Muscle layer of duodenum (tissue), 2 donors: Measurements from ENCODE around the gene MCF2L2.
"Not testable (repeated sequence)": the region's sequence is repeated elsewhere in the genome, so short reads cannot be mapped to it uniquely, and the experiment has no call there.

Source experiments
- H3K27ac ChIP-seq: one replicate; pipeline ENCODE4 v1.7.0; 2013; ENCODE audit warnings: mild to moderate bottlenecking, low read length
- H3K27me3 ChIP-seq: one replicate; pipeline ENCODE4 v1.7.0; 2013; ENCODE audit warnings: low read depth, mild to moderate bottlenecking, control low read depth, low read length
- H3K36me3 ChIP-seq, 2 donors: one replicate each; pipeline ENCODE4 v1.7.0; 2013; ENCODE audit warnings: low read length in 2 of 2, control low read depth in 1 of 2, mild to moderate bottlenecking in 1 of 2; ENCODE audit not compliant: insufficient read depth in 2 of 2, control insufficient read depth in 1 of 2
- H3K4me1 ChIP-seq, 2 donors: one replicate each; pipeline ENCODE4 v1.7.0; 2013; ENCODE audit warnings: low read length in 2 of 2, mild to moderate bottlenecking in 2 of 2, control low read depth in 1 of 2, moderate library complexity in 1 of 2; ENCODE audit not compliant: insufficient read depth in 2 of 2, control insufficient read depth in 1 of 2
- H3K4me3 ChIP-seq, 2 donors: one replicate each; pipeline ENCODE4 v1.7.0; 2013; ENCODE audit warnings: low read length in 2 of 2, low read depth in 1 of 2, mild to moderate bottlenecking in 1 of 2
- H3K9me3 ChIP-seq, 2 donors: one replicate each; pipeline ENCODE4 v1.7.0; 2013; ENCODE audit warnings: low read length in 2 of 2, control low read depth in 1 of 2, mild to moderate bottlenecking in 1 of 2; ENCODE audit not compliant: control insufficient read depth in 1 of 2
- donor health status: healthy.

Gene MCF2L2

DNA sequence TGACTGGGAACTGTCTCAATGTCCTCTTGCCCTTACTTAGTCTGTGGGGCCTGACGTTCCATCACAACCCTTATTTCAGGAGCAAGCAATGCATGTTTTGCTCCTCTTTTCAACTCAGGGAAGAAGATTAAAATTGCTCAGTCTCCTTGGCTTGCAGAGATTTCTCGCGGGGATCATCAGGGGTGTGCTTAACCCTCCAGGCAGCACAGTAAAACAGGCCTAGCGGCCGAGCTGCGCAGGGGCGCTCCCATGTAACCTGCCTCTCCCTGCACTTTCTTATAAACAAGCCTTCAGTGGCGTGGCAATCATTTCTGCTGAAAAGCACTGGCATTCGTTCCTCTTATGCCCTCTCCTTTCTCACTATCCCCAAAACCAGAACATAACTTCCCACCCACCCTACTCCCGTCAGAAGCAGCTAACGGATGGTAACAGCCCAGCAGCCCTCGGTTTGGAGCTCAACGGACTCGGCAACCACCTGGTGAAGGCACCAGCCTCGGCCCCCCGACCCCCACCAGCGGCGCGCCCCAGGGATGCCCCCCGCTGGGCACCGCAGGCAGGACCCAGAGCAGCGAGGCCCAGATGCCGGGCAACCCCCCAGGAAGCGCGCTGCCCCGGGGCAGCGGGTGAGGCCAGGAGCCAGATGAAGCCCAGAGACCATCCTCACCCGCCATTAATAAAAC, 1.1 kb downstream of the MCF2L2 start:
- peak overlapping the region; percentile 59 to 85 for H3K4me3 ChIP-seq
- no peaks in the 10 kb centered on the region for H3K36me3 ChIP-seq
- H3K4me1 ChIP-seq = peaks cover 3 to 20% of the 10 kb centered on the region in 2 donors
- H3K9me3 ChIP-seq = no peaks in the 10 kb centered on the region
- peaks cover 21% of the 10 kb centered on the region for H3K27me3 ChIP-seq
- no peak overlapping the region for H3K27ac ChIP-seq

DNA sequence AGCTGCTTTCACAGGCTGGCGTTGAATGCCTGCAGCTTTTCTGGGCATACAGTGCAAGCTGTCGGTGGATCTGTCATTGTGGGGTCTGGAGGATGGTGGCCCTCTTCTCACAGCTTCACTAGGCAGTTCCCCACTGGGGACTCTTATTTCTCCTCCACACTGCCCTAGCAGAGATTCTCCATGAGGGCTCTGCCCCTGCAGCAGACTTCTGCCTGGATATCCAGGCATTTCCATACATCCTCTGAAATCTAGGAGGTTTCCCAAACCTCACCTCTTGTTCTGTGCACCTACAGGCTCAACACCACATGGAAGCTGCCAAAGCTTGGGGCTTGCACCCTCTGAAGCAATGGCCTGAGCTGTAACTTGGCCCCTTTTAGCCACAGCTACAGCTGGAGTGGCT, 9.6 kb downstream of the MCF2L2 start:
- not testable (repeated sequence) for H3K27me3 ChIP-seq, H3K36me3 ChIP-seq, H3K4me1 ChIP-seq, H3K4me3 ChIP-seq, H3K27ac ChIP-seq
- H3K9me3 ChIP-seq = peaks cover 0 to 13% of the 10 kb centered on the region in 2 donors

DNA sequence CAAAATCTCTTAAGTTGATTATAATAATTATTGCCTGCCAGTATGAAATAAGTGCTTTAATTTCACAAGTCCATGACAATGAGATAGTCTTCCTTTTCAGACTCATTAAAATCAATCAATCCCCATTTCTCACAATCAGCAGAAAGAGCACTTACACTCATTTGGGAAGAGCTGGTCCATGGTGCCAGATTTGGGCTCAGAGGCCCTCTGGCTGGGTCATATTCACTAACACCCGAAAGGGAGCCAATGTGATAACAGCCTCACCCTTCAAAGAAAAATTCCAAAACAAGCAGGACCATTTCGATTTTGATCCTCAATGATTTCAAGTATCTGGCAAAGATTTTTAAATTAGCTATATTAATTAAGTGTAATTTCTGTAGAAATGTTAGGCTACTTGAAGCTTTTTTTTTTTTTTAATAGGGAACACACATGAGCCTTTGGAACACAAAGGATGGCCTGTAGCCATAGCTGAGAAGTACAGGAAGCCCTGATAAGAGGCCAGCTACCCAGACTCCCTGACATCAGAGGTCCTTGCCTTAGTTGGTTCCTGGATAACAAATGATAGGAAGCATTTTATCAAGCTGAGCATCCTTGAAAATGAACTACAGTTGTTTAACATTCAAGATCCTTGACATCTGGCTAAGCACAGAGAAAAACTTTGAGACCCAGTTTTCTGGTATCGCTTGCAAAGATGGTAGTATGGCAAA, 17.1 kb downstream of the MCF2L2 start:
- no peaks in the 10 kb centered on the region for H3K4me1 ChIP-seq
- H3K4me3 ChIP-seq = no peak overlapping the region
- H3K36me3 ChIP-seq = no peaks in the 10 kb centered on the region
- H3K27me3 ChIP-seq = no peaks in the 10 kb centered on the region
- no peak overlapping the region for H3K27ac ChIP-seq
- no peaks in the 10 kb centered on the region for H3K9me3 ChIP-seq

DNA sequence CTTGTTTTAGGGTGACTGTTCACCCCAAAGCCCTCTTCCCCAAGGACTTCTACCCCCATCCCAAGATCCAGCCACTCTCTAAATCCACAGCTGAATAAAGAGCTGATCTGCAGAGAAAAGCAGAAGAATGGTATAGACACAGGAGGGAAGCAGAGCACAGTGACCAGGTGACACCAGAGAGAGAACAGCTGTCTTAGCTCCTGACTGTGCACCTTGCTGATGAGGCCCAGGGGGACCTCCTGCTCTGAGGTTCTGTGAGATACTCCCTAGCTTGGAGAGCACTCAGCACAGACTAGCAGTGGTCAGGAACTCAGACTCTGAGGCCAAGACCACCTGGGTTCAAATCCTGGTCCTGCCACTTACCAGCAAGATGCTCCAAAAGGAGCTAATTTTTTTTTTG, 17.7 kb downstream of the MCF2L2 start:
- H3K4me1 ChIP-seq = no peaks in the 10 kb centered on the region
- no peaks in the 10 kb centered on the region for H3K27me3 ChIP-seq
- H3K36me3 ChIP-seq = no peaks in the 10 kb centered on the region
- H3K9me3 ChIP-seq = no peaks in the 10 kb centered on the region
- no peak overlapping the region for H3K4me3 ChIP-seq
- no peak overlapping the region for H3K27ac ChIP-seq

DNA sequence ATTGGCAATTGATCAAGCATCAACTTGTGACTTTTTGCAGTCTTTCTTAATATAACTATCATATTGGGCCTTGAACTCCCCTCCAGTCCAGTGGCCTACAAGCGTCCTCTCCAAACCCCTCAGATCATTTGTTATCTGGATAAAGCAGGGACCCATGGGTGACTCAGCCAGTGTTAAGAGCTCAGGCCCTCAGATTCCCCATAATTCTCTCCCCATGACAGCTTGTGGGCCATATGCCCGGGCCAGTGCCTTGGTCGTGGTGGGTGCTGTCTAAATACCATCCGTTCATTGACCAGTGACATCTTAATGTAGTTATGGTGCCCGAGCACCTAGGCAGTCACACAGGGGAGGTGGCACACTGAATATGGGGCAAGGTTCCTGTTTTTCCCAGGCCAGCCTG, 18.1 kb downstream of the MCF2L2 start:
- H3K27ac ChIP-seq = no peak overlapping the region
- no peaks in the 10 kb centered on the region for H3K36me3 ChIP-seq
- H3K27me3 ChIP-seq = no peaks in the 10 kb centered on the region
- no peak overlapping the region for H3K4me3 ChIP-seq
- no peaks in the 10 kb centered on the region for H3K4me1 ChIP-seq
- H3K9me3 ChIP-seq = no peaks in the 10 kb centered on the region

DNA sequence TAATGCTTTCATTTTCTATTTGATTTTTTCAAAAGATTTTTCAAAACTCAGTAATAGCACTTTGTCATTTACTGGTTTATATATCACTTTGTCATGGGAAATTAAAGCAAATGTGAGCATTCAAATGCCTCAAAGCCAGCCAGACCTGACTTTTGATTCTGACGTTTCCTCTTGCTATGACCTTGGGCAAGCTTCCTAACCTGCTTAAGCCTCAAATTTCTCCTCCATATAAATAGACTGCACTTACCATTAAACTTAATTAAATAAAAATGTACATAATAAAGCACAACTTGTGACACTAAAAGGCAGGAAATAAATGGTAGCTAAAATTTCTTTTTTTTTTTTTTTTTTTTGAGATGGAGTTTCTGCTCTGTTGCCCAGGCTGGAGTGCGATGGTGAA, 19.2 kb downstream of the MCF2L2 start:
- Histone ChIP-seq H3K36me3 (no peaks in the 10 kb centered on the region), H3K27ac (no peak overlapping the region), H3K9me3 (no peaks in the 10 kb centered on the region), H3K4me1 (no peaks in the 10 kb centered on the region), H3K4me3 (no peak overlapping the region), H3K27me3 (no peaks in the 10 kb centered on the region)

DNA sequence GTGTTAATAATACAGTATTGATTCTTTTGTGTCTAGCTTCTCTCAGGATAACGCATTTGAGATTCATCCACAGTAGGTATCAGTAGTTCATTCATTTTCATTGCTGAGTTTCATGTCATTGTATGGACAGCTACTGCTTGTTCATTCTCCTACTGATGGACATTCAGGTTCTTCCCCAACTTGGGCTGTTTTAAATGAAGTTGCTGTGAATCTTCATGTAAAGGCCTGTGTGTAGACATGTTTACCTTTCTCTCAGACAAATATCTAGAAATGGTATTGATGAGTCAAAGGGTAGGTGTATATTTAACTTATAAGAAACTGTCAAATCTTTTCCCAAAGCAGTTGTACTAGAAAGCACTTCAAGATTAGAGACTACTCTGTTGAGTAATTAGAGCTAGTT, 26.7 kb downstream of the MCF2L2 start:
- Histone ChIP-seq H3K9me3 (no peaks in the 10 kb centered on the region), H3K27me3 (no peaks in the 10 kb centered on the region), H3K4me3 (no peak overlapping the region), H3K27ac (no peak overlapping the region), H3K4me1 (no peaks in the 10 kb centered on the region), H3K36me3 (no peaks in the 10 kb centered on the region)

DNA sequence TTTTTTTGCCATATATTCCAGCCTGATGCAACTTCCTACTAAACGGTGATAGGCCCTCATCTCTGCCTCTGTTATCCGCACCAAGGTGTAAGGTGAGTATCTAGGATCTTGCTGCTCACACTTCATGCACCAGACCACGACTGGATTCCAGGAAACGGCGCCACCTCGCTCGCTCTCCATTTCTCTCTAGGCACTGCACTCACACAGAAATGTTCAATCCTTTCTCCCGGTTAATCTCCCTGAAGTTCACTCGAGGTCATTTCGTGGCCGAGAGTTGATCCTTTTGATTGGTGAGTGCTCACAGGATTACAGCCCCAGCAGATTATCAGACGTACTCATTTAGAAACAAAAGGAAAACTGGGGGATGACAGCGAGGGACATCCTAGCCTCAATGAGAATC, 28.1 kb downstream of the MCF2L2 start:
- H3K9me3 ChIP-seq = no peaks in the 10 kb centered on the region
- H3K27ac ChIP-seq = no peak overlapping the region
- H3K36me3 ChIP-seq = no peaks in the 10 kb centered on the region
- no peak overlapping the region for H3K4me3 ChIP-seq
- H3K27me3 ChIP-seq = no peaks in the 10 kb centered on the region
- no peaks in the 10 kb centered on the region for H3K4me1 ChIP-seq

DNA sequence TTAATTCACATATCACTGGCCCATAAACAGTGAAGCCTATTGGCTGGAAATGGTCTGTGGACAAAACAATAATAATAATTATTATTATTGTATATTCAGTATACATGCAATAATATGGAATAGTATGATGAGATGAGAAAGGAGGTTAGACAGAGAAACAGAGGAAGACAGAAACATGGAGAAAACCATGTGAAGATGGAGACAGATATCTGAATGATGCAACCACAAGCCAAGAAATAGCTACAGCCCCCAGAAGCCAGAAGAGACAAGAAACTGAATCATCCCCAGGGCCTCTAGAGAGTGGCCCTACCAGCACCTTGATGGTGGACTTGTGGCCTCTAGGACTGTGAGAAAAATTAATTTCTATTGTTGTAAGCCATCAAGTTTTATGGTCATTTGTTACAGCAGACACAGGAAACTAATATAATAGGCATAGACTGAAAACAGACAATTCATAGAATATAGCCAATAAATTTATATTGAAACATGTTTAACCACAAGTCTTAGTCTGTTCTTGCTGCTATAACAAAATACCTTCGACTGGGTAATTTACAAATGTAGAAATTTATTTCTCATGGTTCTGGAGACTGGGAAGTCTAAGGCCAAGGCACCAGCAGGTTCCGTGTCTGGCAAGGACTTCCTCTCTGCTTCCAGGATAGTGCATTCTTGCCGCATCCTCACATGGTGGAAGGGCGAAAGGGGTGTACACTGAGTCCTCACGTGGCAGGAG, 31.6 kb downstream of the MCF2L2 start:
- H3K27ac ChIP-seq = no peak overlapping the region
- no peaks in the 10 kb centered on the region for H3K27me3 ChIP-seq
- no peaks in the 10 kb centered on the region for H3K4me1 ChIP-seq
- H3K9me3 ChIP-seq = no peaks in the 10 kb centered on the region
- H3K36me3 ChIP-seq = no peaks in the 10 kb centered on the region
- H3K4me3 ChIP-seq = no peak overlapping the region

DNA sequence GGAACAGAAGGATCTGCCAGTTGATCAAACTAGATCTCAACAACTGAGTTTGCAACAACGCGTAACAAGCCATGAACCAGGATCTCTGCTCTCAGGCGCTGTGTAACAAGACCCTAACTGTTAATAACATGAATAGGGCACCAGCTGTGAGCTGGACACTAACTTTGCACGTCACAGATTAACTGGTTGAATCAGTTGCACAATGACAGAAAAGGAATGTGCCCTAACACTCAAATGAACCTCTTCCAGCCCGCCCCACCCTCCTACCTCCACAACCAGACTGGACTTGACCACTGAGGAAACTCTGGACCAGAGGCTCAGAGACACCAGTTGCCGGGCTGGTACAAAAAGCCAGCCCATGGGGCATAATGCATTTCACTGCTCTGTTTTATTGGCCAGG, 34.3 kb downstream of the MCF2L2 start:
- no peak overlapping the region for H3K27ac ChIP-seq
- no peak overlapping the region for H3K4me3 ChIP-seq
- no peaks in the 10 kb centered on the region for H3K36me3 ChIP-seq

DNA sequence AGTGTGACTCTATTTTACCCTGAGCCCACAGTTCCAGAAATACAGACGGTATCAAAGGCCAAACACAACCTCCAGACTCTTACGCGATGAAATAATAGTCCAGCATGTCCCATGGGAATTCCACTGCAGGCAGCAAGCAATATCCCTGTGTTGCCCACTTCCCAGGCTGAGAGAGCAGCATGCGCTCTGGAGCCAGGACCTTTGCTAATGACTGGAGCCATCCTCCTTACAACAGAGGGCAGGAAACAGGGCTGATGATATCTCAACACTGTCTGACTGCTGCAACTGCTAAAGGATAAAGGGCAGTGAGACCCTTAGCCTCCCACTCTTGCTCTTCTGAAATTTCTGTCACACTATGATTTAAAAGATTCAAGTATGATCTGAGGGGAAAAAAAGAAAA, 34.8 kb downstream of the MCF2L2 start:
- Histone ChIP-seq H3K4me3 (no peak overlapping the region), H3K9me3 (no peaks in the 10 kb centered on the region), H3K4me1 (no peaks in the 10 kb centered on the region), H3K27ac (no peak overlapping the region), H3K27me3 (no peaks in the 10 kb centered on the region), H3K36me3 (no peaks in the 10 kb centered on the region)

More for the DNA sequence above, 34.3 kb downstream of the MCF2L2 start:
- Histone ChIP-seq H3K4me1 (no peaks in the 10 kb centered on the region), H3K9me3 (no peaks in the 10 kb centered on the region), H3K27me3 (no peaks in the 10 kb centered on the region)
